GM18951 (cell line): Measurements from ENCODE around the gene CPSF4L.
"Not testable (repeated sequence)": the region's sequence is repeated elsewhere in the genome, so short reads cannot be mapped to it uniquely, and the experiment has no call there.

Experiments
- POLR2A ChIP-seq: IDR thresholded peaks from 4 replicates; pipeline ENCODE4 v1.6.1; 2011; ENCODE audit warnings: mild to moderate bottlenecking; ENCODE audit not compliant: insufficient read length, insufficient read depth; ENCODE audit errors: extremely low read depth
- in situ Hi-C: fragments of 300-500 bp; cut with MboI; formaldehyde crosslinking; loops from one replicate; pipeline ENCODE4 v1.12.0; 2022; ENCODE audit warnings: low sequenced_read_pairs, mixed read lengths, inconsistent platforms; ENCODE audit not compliant: unreplicated experiment

CPSF4L gene

GRCh38 chr17:73268582-73269328, 7.1 kb upstream of the CPSF4L start:
- in situ Hi-C loops, result no loop called here
- no peak for TF ChIP-seq POLR2A

DNA sequence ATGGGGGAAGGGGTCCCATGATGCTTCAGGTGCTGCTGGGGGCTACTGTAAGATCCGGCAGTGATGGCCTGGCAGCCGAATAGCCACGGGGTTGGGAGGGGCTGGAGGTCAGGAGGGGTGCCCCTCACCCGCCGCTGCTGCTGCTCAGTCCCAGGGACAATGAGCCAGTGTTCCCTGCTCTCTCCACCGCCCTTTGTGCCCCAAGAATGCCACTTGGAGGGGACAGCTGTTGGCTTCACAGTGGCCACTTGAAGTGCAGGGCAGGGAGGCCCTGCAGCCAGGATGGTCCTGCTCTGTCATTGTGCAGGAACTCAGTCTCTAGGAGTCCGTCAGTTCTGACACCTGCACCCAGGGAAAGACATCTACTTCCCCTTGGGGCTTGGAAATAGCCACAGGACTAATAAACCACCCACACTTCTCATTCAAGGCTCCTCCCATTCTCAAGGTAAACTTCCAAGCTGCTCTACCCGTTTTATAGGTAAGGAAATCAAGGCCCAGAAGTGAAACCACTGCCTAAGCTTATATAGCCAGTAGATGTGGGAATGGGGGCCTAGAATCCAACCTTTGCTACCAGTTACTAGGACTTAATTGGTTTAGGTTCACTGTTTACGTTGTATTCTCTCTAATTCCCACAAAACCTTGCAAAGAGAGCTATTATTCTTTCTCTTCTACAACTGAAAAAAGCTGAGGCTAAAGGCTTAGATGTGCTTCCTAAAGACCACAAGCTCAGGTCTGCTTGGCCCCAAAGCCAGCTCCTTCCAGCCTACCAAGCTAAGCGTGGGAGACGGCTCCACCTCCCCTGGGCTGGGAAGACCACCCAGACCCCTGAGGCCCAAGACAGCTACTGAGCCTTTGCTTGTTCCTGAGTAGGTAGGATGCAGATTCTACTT, 6.2 kb upstream of the CPSF4L start:
- in situ Hi-C loops, result no loop called here
- TF ChIP-seq POLR2A, result no peak

DNA sequence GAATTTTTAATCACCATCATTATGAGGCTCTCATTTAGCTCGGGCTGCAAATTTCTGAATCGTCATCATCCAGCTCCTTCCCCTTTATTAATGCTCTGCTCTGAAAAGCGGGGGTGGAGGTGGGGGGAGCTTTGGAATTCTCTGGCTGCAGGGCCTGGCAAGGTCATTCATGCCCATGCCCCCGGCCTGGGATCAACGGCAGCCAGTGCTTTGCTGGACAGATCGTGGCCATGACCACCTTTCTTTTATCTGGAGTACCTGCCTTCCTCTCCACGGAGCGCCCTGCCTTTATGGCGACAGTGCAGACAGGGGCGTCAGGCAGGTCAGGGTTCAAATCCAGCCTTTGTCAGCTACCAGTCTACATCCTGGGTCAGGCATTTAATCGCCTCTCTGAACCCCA, 5.1 kb upstream of the CPSF4L start:
- in situ Hi-C loops, result no loop called here

GRCh38 chr17:73265646-73266640, 4.3 kb upstream of the CPSF4L start:
- TF ChIP-seq POLR2A, result no peak
- in situ Hi-C loops, result no loop called here

More for the DNA sequence above, 5.1 kb upstream of the CPSF4L start:
- TF ChIP-seq POLR2A, result no peak

DNA sequence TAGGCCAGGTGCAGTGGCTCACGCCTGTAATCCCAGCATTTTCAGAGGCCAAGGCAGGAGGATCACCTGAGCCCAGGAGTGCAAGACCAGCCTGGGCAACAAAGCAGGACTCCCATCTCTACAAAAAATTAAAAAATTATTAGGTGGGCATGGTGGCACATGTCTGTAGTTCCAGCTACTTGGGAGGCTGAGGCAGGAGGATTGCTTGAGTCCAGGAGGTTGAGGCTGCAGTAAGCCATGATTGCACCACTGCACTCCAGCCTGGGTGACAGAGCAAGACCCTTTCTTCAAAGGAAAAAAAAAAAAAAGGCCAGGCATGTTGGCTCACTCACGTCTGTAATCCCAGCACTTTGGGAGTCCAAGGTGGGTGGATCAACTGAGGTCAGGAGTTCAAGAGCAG, 2.8 kb upstream of the CPSF4L start:
- in situ Hi-C loops, result not testable (repeated sequence)

- TF ChIP-seq POLR2A, result no peak
- in situ Hi-C loops, result no loop called here
These were observed 1.3 kb upstream of the CPSF4L start for GRCh38 chr17:73262676-73263642.

GRCh38 chr17:73261952-73262675, 434 bp upstream of the CPSF4L start:
- in situ Hi-C loops, result no loop called here
- TF ChIP-seq POLR2A, result no peak

- TF ChIP-seq POLR2A, result no peak
- in situ Hi-C loops, result no loop called here
These were observed 4.2 kb downstream of the CPSF4L start for GRCh38 chr17:73257516-73257915.

GRCh38 chr17:73256220-73256619, 5.5 kb downstream of the CPSF4L start:
- in situ Hi-C loops, result no loop called here
- no peak for TF ChIP-seq POLR2A

DNA sequence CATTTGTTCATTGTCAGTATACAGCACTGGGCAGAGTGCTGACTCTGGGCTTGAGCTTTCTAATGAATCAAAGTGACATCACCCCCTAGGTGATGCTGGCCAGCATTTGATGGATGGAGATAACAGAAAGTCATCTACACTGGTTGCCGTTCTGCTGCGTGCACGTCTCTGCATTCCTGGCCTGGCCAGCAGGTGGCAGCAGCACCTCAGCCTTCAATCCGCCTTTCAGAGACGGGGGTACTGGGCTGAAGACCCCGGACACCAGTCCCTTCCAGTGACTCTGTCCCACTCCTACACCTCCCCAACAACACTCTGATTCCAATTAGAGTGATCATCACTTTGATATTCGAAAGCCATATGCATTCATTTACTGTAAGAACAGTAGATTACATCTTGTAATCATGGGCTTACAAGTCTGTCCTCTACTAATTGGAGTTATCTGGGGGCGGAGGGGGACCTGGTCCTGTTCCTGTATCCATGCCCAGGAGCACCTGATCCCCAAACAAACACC, 6.0 kb downstream of the CPSF4L start:
- in situ Hi-C loops, result no loop called here
- TF ChIP-seq POLR2A, result no peak

DNA sequence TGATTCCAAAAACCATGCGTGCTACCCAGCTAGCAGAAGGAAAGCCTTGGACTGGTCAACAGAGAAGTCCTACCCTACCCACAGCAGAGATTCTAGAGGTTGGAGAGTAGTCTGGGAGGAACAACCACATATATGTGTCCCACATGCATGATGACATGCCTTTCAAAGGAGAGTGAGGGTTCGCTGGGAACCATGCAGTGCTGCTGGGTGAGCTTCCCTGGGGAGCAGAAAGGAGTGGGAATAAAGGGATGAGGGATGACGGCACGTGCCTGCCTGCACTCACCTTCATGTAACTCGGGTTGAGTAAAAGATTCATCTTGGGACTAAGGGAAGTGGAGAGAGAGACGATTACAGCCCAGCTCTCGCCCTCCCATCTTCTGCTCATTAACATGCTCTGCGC, 9.8 kb downstream of the CPSF4L start:
- in situ Hi-C loops, result loop anchor here (5.0 kb wide), 1 partner anchor 120 kb away; no protein-coding TSS in a partner anchor
- TF ChIP-seq POLR2A, result no peak
